G401 (cell line): ENCODE measurements around the gene CPED1. TPM values are rescaled to one million over a fixed set of nuclear protein-coding genes. Genes with fewer than 3 reads are reported as not detected.
"Not testable (repeated sequence)": the region's sequence is repeated elsewhere in the genome, so short reads cannot be mapped to it uniquely, and the experiment has no call there.

ENCODE experiments used
- DNase-seq: peaks from one replicate; pipeline ENCODE4 v3.0.0-alpha.2; 2015; ENCODE audit warnings: low spot score
- in situ Hi-C: cut with HindIII; loops from 2 replicates; pipeline ENCODE4 v1.10.0; 2016; ENCODE audit warnings: low sequenced_read_pairs, mixed read lengths
- total RNA-seq: library from RNA; depleted of rRNA; stranded (reverse); fragments of >200 nt; shearing (Covaris generic); gene quantifications from 2 replicates; pipeline ENCODE4 v1.2.3, GENCODE V29; 2014

CPED1 gene
- total RNA-seq, 1 experiment from 2014 or later: 30.7 TPM

GRCh38 chr7:121244120-121244870 is 255.8 kb downstream of the CPED1 start:
- in situ Hi-C loops: no loop called here

GRCh38 chr7:121251367-121251766 is 262.9 kb downstream of the CPED1 start:
- in situ Hi-C loops, DNase-seq: not testable (repeated sequence)

More at GRCh38 chr7:121244120-121244870, 255.8 kb downstream of the CPED1 start:
- peak; percentile 58 for DNase-seq

- in situ Hi-C loops, DNase-seq: not testable (repeated sequence)
Observed at GRCh38 chr7:121252523-121253235, 264.2 kb downstream of the CPED1 start.

- no peak for DNase-seq
- in situ Hi-C loops: no loop called here
Observed at GRCh38 chr7:121259826-121260225, 271.3 kb downstream of the CPED1 start.

GRCh38 chr7:121261207-121261884 is 272.8 kb downstream of the CPED1 start:
- in situ Hi-C loops: no loop called here
- DNase-seq: no peak

- in situ Hi-C loops: no loop called here
- no peak for DNase-seq
Observed at GRCh38 chr7:121262221-121262620, 273.7 kb downstream of the CPED1 start.

GRCh38 chr7:121262969-121263368 is 274.5 kb downstream of the CPED1 start:
- no peak for DNase-seq
- in situ Hi-C loops: no loop called here

GRCh38 chr7:121266307-121266894 is 277.9 kb downstream of the CPED1 start:
- no peak for DNase-seq
- in situ Hi-C loops: no loop called here

GRCh38 chr7:121267612-121268011 is 279.1 kb downstream of the CPED1 start:
- DNase-seq: no peak
- in situ Hi-C loops: no loop called here

- in situ Hi-C loops: no loop called here
- DNase-seq: no peak
Observed at GRCh38 chr7:121269798-121270197, 281.3 kb downstream of the CPED1 start.

GRCh38 chr7:121271098-121271497 is 282.6 kb downstream of the CPED1 start:
- in situ Hi-C loops: no loop called here
- DNase-seq: no peak

- in situ Hi-C loops: no loop called here
Observed at GRCh38 chr7:121271916-121272315, 283.4 kb downstream of the CPED1 start.

GRCh38 chr7:121272676-121273075 is 284.2 kb downstream of the CPED1 start:
- in situ Hi-C loops: no loop called here
- DNase-seq: no peak

More at GRCh38 chr7:121271916-121272315, 283.4 kb downstream of the CPED1 start:
- no peak for DNase-seq

GRCh38 chr7:121273467-121274167 is 285.1 kb downstream of the CPED1 start:
- in situ Hi-C loops: no loop called here
- DNase-seq: no peak

- in situ Hi-C loops: no loop called here
- no peak for DNase-seq
Observed at GRCh38 chr7:121274467-121274866, 286.0 kb downstream of the CPED1 start.

GRCh38 chr7:121275204-121275603 is 286.7 kb downstream of the CPED1 start:
- no peak for DNase-seq
- in situ Hi-C loops: no loop called here

GRCh38 chr7:121276313-121276712 is 287.8 kb downstream of the CPED1 start:
- DNase-seq: no peak
- in situ Hi-C loops: no loop called here

GRCh38 chr7:121278120-121279021 is 289.9 kb downstream of the CPED1 start:
- no peak for DNase-seq
- in situ Hi-C loops: no loop called here
